Activated naive CD4-positive, alpha-beta T cell treated with anti-CD3 and anti-CD28 coated beads, Interleukin-2, amount 50 U/mL, for 72 hours (primary cell): ENCODE results near the gene TDG. TPM values are rescaled to one million over a fixed set of nuclear protein-coding genes. Genes with fewer than 3 reads are reported as not detected.
"Not testable (repeated sequence)": the region's sequence is repeated elsewhere in the genome, so short reads cannot be mapped to it uniquely, and the experiment has no call there.

Experiments
- ATAC-seq, 2 donors: fragments of 150-1000 bp; cut with Tn5 transposase; 2 replicates each; pipeline ENCODE4 v1.10.0; 2021; ENCODE audit warnings: mild to moderate bottlenecking in 2 of 2, moderate library complexity in 2 of 2
- DNase-seq, 2 donors: peaks; one replicate each; pipeline ENCODE4 v3.0.0; 2021 to 2022; ENCODE audit warnings: low spot score in 2 of 2
- H3K27ac Mint-ChIP-seq, 2 donors: one replicate each; pipeline ENCODE4 v1.8.0; 2022; ENCODE audit warnings: mild to moderate bottlenecking in 2 of 2, mixed read lengths in 2 of 2
- H3K36me3 Mint-ChIP-seq, 2 donors: one replicate each; pipeline ENCODE4 v1.8.0; 2022; ENCODE audit warnings: mixed read lengths in 2 of 2
- H3K9me3 Mint-ChIP-seq, 2 donors: one replicate each; pipeline ENCODE4 v1.8.0; 2022; ENCODE audit warnings: mixed read lengths in 2 of 2
- total RNA-seq, 2 donors: library from RNA; stranded (reverse); gene quantifications; one replicate each; pipeline ENCODE4 v1.2.3, GENCODE V29; 2022

The TDG gene
- total RNA-seq, 2 donors from 2014 or later = 34.4 to 48.5 TPM

DNA sequence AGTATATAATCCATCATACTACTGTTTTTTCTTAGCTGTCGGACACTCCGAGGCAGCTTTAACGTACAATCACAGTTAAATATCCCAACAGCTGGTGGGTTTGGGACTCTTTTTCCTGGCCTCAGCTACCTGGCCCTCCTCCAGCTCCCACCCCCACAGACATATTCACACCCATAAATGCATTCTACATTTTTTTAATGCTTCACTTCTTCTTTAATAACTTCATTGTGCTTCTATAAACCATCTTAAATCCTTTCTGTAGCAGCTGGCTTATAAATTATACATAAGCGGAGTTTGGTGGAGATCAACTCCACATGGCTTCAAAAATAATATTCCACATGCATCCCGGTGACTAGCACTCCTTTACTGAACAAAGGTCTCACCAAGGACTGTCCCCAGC is 33.3 kb downstream of the TDG start:
- H3K9me3 Mint-ChIP-seq = no peaks in the 10 kb centered on the region
- DNase-seq (no peak), ATAC-seq (no peak)
- no peak overlapping the region for H3K27ac Mint-ChIP-seq
- no peaks in the 10 kb centered on the region for H3K36me3 Mint-ChIP-seq

DNA sequence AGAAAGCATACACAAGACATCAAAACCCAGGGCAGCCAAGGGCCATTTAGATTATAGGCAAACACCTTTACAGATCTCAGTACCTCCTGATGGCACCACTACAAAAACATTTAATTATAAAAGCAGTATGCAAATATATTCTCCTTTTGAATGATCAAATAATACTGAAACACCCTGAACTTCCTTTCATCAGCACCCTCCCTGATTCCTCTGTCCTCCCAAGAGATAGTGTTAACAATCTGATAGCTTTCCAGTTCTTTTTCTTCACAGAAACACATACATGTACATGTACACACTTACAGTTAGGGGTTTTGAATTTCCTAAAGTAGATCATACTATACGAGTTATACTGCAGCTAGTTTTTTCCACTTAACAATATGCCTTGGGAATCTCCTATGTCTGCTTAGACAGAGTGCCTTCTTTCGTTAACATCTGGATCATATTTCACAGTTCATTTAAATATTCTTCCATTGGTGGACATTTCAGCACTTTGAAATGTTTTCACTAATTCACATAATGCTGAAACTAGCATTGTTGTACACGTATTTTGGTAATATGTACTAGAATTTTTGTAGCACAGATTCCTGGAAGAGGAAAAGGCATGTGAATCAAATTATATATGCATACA is 35.2 kb downstream of the TDG start:
- H3K27ac Mint-ChIP-seq = no peak overlapping the region
- no peaks in the 10 kb centered on the region for H3K36me3 Mint-ChIP-seq
- DNase-seq (no peak), ATAC-seq (no peak)
- no peaks in the 10 kb centered on the region for H3K9me3 Mint-ChIP-seq

DNA sequence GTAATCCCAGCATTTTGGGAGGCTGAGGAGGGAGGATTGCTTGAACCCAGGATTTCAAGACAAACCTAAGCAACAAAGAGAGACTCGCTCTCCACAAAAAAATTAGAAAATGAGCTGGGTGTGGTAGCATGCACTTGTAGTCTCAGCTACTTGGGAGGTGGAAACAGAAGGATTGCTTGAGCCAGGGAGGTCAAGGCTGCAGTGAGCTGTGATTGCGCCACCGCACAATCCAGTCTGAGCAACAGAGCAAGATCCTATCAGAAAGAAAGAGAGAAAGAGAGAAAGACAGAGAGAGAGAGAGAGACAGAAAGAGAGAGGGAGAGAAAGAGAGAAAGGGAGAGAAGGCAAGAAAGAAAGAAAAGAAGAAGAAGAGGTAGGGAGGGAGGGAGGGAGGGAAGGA is 37.0 kb downstream of the TDG start:
- Mint-ChIP-seq H3K36me3 (no peaks in the 10 kb centered on the region), H3K27ac (no peak overlapping the region), H3K9me3 (no peaks in the 10 kb centered on the region)
- ATAC-seq (no peak), DNase-seq (no peak)

DNA sequence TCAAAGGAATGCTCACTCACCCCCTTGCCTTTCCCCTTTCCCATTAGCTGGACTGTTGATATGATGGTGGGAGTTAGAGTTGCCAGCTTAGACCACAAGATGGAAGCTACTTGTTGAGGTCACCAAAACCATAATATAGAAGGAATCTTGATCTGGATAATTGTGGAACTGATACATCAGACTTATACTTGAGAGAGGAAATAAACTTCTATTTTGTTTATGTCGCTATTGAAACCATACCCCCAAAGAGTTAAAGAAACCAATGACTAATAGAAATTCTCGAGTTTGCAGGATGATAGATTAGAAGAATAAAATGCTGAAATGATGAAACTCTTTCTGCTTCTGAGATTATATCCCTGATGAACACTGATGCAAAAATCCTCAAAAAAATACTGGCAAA is 37.9 kb downstream of the TDG start:
- DNase-seq (no peak), ATAC-seq (no peak)
- H3K36me3 Mint-ChIP-seq = no peaks in the 10 kb centered on the region
- no peaks in the 10 kb centered on the region for H3K9me3 Mint-ChIP-seq
- no peak overlapping the region for H3K27ac Mint-ChIP-seq

DNA sequence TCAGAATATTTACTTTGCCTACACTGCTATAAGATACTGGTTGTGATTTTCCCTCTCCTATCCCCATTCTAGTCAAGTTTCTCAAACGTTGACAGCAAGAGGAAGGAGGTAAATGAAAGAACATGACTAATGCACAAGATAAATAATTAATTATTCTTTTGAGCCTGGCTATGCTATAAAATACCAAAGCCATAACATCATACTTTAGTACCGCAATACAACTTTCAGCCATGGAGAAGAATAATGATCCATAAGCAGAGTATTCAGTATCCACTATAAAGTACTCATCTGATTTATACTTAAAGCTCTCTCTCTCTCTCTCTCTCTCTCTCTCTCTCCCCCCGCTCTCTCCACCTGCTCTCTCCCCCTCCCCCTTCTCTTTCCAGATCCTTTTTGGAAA is 41.3 kb downstream of the TDG start:
- Mint-ChIP-seq H3K27ac (no peak overlapping the region), H3K36me3 (no peaks in the 10 kb centered on the region), H3K9me3 (no peaks in the 10 kb centered on the region)
- ATAC-seq = no peak
- no peak for DNase-seq

DNA sequence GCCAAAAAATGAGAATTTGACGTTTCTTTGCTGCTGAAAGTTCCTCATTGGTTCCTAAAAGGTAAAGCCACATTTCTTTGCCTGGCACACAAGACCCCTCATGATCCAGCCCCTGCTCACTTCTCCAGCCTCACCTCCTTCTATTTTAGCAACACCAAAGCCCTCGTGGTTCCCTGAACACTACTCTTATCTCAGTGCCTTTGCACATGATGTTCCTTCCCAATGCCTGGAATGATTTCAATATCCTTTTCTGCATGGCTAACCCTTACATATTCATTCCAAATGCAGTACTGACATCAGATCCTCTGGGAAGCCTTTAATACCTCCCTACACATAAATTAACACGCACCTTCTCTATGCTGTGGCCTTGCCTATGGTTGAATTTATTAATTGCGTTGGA is 44.4 kb downstream of the TDG start:
- Mint-ChIP-seq H3K27ac (no peak overlapping the region), H3K36me3 (no peaks in the 10 kb centered on the region), H3K9me3 (no peaks in the 10 kb centered on the region)
- no peak for DNase-seq
- ATAC-seq = no peak

DNA sequence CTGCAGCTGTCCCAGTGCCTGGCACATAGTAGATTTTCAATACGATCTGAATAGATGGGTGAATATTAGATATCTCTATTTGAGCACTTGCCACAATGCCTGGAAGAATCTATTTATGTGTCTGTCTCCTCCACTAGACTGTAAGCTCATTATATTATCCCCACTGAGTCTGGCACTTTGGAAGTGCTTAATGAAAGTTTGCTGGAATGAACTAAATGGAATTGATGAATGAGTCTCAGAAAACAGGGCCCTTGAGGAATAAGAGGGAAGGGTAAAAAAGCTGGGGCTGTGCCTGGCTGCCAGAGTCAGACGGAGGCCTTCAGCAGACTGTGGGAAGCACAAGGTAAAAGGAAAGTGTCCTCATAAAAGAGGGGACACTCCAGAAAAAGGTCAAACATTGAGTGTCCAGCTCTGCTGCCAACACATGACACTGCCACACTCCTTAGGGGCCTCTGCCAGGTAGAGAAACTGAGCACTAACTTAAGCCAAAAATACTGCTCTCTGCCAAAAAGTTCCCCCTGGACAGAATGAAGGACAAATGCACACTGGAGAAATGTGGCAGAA is 45.0 kb downstream of the TDG start:
- ATAC-seq = no peak
- H3K27ac Mint-ChIP-seq = no peak overlapping the region

DNA sequence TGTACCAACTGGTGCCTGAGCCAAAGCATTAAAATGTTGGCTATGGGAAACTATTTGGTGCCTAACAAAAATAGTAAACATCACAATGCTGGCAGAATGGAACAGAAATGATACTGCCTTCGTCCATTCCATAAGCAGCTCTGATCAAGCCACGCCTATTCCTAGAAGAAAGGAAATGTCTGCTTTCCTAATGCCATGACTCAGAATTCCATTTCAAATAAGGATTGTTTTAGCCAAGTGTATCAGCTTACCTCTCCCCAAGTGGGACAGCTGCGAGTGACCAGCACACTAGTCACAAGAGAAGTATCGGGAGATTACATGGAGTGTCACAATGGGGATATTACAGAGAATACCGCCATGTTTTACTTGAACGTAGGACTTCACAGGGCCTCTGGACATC is 45.6 kb downstream of the TDG start:
- no peak overlapping the region for H3K27ac Mint-ChIP-seq
- H3K9me3 Mint-ChIP-seq = no peaks in the 10 kb centered on the region
- ATAC-seq = no peak
- H3K36me3 Mint-ChIP-seq = no peaks in the 10 kb centered on the region
- DNase-seq = no peak

More for the DNA sequence above, 45.0 kb downstream of the TDG start:
- DNase-seq = no peak
- Mint-ChIP-seq H3K36me3 (no peaks in the 10 kb centered on the region), H3K9me3 (no peaks in the 10 kb centered on the region)

DNA sequence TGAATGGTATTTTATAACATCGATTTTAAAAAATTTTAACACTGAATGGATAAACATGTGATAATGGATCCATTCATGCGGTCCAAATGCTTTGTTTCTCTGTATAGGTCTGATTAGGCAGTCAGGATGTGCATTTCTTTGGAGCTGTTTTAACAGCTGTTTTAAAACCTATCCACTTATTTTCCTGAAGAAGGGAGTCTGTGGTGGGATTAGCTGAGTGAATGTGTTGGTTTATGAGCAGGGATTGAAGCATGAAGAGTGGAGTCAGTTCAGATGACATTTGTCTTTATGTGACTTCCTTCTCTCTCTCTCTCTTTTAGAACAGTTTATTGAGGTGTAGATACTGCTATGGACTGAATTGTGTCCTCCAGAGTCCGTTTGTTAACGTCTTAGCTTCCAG is 46.7 kb downstream of the TDG start:
- ATAC-seq (no peak), DNase-seq (no peak)
- H3K27ac Mint-ChIP-seq = no peak overlapping the region
- no peaks in the 10 kb centered on the region for H3K9me3 Mint-ChIP-seq
- no peaks in the 10 kb centered on the region for H3K36me3 Mint-ChIP-seq

DNA sequence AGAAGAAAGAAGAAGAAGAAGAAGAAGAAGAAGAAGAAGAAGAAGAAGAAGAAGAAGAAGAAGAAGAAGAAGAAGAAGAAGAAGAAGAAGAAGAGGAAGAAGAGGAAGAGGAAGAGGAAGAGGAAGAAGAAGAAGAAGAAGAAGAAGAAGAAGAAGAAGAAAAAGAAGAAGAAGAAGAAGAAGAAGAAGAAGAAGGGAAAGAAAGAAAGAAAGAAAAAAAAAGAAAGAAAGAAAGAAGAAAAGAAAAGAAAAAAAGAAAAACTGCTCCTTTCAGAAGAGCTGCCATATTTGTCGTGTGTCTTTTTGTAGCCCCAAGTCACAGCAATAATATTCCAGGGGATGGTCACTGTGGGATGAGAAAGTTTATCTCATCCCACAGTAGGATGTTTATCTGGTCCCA is 56.2 kb downstream of the TDG start:
- H3K36me3 Mint-ChIP-seq, H3K9me3 Mint-ChIP-seq, DNase-seq, ATAC-seq, H3K27ac Mint-ChIP-seq: not testable (repeated sequence)

DNA sequence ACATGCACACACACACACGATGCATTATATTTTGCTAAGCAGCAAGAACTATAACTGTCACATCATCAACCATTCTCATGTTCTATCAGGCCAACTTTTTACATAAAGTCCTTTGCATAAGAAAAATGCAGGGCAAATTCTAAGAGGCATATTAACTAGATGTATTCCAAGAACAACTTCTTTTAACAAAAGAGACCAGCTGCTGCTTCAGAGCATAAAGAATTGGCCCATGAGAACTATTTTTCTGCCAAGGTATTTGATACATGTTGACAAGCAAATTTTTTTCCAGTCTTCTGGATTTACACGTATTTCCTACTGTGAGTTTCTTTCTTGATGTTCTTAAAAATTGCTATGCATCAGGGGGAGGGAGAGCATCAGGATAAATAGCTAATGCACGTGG is 57.1 kb downstream of the TDG start:
- H3K27ac Mint-ChIP-seq = no peak overlapping the region
- DNase-seq = no peak
- H3K9me3 Mint-ChIP-seq = no peaks in the 10 kb centered on the region
- no peak for ATAC-seq
- no peaks in the 10 kb centered on the region for H3K36me3 Mint-ChIP-seq

DNA sequence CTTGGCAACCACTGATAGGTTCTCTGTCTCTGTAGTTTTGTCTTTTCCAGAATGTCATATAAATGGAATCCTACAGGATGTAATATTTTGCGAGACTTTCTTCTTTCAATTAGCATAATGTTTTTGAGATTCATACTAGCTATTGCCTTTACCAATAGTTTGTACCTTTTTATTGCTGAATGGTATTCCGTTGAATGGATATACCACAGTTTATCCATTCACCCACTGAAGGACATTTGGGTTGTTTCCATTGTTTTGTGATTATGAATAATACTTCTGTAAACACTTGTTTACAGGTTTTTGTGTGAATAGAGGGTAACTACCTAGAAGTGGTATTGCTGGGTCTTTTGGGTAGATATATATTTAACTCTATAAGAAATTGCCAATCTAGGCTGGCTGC is 58.0 kb downstream of the TDG start:
- DNase-seq = no peak
- H3K36me3 Mint-ChIP-seq = no peaks in the 10 kb centered on the region
- no peaks in the 10 kb centered on the region for H3K9me3 Mint-ChIP-seq
- ATAC-seq = no peak
- H3K27ac Mint-ChIP-seq = no peak overlapping the region

DNA sequence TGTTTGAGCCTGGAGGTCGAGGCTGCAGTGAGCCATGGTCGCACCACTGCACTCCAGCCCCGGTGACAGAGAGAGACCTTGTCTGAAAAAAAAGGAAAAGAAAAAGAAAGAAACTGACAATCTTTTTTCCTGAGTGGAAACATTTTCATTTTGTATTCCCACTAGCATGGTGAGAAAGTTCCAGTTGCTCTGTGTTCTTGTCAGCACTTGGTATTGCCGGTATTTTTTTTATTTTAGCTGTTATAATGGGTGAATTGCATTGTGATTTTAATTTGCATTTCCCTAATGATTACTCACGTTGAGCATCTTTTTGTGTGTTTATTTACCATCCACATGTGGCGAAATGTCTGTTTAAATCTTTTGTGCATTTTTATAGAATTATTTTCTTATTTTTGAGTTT is 58.7 kb downstream of the TDG start:
- ATAC-seq = no peak
- H3K9me3 Mint-ChIP-seq = no peaks in the 10 kb centered on the region
- no peak overlapping the region for H3K27ac Mint-ChIP-seq
- H3K36me3 Mint-ChIP-seq = no peaks in the 10 kb centered on the region
- DNase-seq = no peak

DNA sequence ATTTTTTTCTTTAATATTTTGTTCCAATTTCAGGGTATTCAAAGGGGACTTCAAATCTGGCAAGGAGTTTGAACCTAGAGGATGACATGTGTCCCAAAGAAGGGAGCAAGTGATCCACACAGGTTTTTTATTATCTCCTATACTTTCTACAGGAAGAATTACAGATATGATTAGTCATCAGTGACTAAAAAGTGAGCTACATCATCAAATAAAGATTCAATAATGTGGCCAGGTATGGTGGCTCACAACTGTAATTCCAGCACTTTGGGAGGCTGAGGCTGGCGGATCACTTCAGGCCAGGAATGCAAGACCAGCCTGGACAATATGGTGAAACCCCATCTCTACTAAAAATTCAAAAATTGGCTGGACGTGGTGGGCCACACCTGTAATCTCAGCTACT is 60.1 kb downstream of the TDG start:
- no peak overlapping the region for H3K27ac Mint-ChIP-seq
- ATAC-seq = no peak
- no peaks in the 10 kb centered on the region for H3K9me3 Mint-ChIP-seq
- no peaks in the 10 kb centered on the region for H3K36me3 Mint-ChIP-seq
- DNase-seq = no peak

DNA sequence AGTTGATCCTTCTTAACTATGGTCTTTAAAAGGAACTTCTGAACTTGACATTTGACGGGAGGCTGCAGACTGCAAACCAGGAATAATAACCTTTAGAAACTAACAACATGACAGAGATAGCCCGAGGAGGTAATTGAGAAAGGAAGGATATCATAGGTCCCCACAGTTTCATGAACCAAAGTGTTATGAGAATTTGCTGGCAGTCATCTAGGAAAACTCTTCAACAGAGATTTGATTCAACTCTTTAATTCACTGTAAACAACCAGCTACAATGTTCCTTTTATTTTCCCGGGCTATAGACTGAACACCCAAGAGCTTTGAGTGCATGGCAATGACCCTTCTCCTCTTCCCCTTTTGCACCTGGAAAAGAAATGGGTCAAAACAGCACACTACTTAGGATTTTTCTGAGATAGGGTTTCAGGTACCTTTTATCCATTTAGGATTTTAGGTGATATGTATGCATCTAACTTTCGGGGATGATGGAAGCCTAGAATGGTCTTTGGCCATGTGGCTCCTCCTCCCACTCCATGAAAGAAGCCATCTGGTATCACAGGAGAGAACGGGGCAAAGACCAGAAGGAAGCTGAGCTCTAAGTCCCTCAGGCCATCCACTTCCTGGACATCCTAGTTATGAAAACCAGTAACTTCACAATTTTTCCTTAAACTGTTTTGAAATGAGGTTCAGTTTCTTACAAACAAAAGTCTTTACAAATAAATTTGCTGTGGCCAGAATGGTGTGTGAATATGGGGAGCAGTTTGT is 61.3 kb downstream of the TDG start:
- Mint-ChIP-seq H3K27ac (no peak overlapping the region), H3K9me3 (no peaks in the 10 kb centered on the region), H3K36me3 (no peaks in the 10 kb centered on the region)
- ATAC-seq (no peak), DNase-seq (no peak)

DNA sequence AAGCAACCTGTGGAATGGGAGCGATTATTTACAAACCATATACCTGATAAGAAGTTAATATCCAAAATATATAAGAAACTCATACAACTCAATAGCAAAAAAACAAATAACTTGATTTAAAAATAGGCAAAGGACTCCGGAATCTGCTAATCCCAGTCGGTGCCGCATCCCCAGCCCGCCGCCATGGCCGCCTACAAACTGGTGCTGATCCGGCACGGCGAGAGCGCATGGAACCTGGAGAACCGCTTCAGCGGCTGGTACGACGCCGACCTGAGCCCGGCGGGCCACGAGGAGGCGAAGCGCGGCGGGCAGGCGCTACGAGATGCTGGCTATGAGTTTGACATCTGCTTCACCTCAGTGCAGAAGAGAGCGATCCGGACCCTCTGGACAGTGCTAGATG is 64.9 kb downstream of the TDG start:
- H3K27ac Mint-ChIP-seq, H3K9me3 Mint-ChIP-seq, DNase-seq, H3K36me3 Mint-ChIP-seq: not testable (repeated sequence)
- peak in 1 of 2 donors; percentile 43 for ATAC-seq

DNA sequence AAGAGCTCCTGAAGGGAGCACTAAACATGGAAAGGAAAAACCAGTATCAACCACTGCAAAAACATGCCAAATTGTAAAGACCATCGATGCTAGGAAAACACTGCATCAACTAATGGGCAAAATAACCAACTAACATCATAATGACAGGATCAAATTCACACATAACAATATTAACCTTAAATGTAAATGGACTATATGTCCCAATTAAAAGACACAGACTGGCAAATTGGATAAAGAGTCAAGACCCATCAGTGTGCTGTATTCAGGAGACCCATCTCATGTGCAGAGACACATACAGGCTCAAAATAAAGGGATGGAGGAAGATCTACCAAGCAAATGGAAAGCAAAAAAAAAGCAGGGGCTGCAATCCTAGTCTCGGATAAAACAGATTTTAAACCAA is 70.5 kb downstream of the TDG start:
- not testable (repeated sequence) for H3K9me3 Mint-ChIP-seq, ATAC-seq, DNase-seq, H3K27ac Mint-ChIP-seq, H3K36me3 Mint-ChIP-seq
